ENCODE results near the gene KIF17. TPM values are rescaled to one million over a fixed set of nuclear protein-coding genes. Genes with fewer than 3 reads are reported as not detected.

KIF17 gene
- polyA plus RNA-seq, 1 of the 3 experiments (the other 2 are of a cell fraction), result 4.3 TPM

GRCh38 chr1:20661207-20662109 lies 56.3 kb downstream of the KIF17 start, which contains the start of gene DDOST:
DDOST (minus strand) TSS chr1:20661369; CDS start chr1:20661350, 19 bp downstream.
- Histone ChIP-seq H3K9ac (peak within 1 kb of the TSS; percentile 80), H3K4me2 (peak within 1 kb of the TSS; percentile 94), H3K36me3 (replicated peaks in 1 of 2; ENCODE audit: control insufficient read depth in 1 of 2, insufficient read depth in 2 of 2, low read length in 1 of 2) (peaks cover 26 to 29% of the 10 kb centered on the region in 2 experiments), H3K27ac (ENCODE audit: low read depth in 2 of 2, low read length in 1 of 2) (peak within 1 kb of the TSS; percentile 62 to 92), H3K79me2 (ENCODE audit: insufficient read depth) (peaks cover 48% of the 10 kb centered on the region), H3K4me1 (ENCODE audit: control insufficient read depth in 1 of 2, insufficient read depth in 2 of 2, low read depth in 1 of 2, low read length in 1 of 2) (peaks cover 9 to 14% of the 10 kb centered on the region in 2 experiments), H3F3A (replicated peaks; ENCODE audit: insufficient read depth) (no peaks in the 10 kb centered on the region), H3K4me3 (ENCODE audit: low read depth in 2 of 2, low read length in 1 of 2) (peak within 1 kb of the TSS; percentile 89 to 99), H3K9me3 (no peaks in the 10 kb centered on the region), H3K27me3 (ENCODE audit: insufficient read depth) (no peaks in the 10 kb centered on the region), H2AFZ (ENCODE audit: low read depth) (peak within 1 kb of the TSS; percentile 92), H4K20me1 (ENCODE audit: insufficient read depth) (no peaks in the 10 kb centered on the region; the same call in 1 of the 2 replicates), H3K9me2 (no peaks in the 10 kb centered on the region)
- TF ChIP-seq ELF1 (IDR thresholded peaks at IDR 0.05), result peak; percentile 91
- TF ChIP-seq, protein P1, sequence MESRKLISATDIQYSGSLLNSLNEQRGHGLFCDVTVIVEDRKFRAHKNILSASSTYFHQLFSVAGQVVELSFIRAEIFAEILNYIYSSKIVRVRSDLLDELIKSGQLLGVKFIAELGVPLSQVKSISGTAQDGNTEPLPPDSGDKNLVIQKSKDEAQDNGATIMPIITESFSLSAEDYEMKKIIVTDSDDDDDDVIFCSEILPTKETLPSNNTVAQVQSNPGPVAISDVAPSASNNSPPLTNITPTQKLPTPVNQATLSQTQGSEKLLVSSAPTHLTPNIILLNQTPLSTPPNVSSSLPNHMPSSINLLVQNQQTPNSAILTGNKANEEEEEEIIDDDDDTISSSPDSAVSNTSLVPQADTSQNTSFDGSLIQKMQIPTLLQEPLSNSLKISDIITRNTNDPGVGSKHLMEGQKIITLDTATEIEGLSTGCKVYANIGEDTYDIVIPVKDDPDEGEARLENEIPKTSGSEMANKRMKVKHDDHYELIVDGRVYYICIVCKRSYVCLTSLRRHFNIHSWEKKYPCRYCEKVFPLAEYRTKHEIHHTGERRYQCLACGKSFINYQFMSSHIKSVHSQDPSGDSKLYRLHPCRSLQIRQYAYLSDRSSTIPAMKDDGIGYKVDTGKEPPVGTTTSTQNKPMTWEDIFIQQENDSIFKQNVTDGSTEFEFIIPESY (IDR thresholded peaks at IDR 0.05; ENCODE audit: borderline replicate concordance, low read depth), result no peak
- TF ChIP-seq, protein P2, sequence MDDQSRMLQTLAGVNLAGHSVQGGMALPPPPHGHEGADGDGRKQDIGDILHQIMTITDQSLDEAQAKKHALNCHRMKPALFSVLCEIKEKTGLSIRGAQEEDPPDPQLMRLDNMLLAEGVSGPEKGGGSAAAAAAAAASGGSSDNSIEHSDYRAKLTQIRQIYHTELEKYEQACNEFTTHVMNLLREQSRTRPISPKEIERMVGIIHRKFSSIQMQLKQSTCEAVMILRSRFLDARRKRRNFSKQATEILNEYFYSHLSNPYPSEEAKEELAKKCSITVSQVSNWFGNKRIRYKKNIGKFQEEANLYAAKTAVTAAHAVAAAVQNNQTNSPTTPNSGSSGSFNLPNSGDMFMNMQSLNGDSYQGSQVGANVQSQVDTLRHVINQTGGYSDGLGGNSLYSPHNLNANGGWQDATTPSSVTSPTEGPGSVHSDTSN (IDR thresholded peaks at IDR 0.05), result no peak
- TF ChIP-seq, protein P3, sequence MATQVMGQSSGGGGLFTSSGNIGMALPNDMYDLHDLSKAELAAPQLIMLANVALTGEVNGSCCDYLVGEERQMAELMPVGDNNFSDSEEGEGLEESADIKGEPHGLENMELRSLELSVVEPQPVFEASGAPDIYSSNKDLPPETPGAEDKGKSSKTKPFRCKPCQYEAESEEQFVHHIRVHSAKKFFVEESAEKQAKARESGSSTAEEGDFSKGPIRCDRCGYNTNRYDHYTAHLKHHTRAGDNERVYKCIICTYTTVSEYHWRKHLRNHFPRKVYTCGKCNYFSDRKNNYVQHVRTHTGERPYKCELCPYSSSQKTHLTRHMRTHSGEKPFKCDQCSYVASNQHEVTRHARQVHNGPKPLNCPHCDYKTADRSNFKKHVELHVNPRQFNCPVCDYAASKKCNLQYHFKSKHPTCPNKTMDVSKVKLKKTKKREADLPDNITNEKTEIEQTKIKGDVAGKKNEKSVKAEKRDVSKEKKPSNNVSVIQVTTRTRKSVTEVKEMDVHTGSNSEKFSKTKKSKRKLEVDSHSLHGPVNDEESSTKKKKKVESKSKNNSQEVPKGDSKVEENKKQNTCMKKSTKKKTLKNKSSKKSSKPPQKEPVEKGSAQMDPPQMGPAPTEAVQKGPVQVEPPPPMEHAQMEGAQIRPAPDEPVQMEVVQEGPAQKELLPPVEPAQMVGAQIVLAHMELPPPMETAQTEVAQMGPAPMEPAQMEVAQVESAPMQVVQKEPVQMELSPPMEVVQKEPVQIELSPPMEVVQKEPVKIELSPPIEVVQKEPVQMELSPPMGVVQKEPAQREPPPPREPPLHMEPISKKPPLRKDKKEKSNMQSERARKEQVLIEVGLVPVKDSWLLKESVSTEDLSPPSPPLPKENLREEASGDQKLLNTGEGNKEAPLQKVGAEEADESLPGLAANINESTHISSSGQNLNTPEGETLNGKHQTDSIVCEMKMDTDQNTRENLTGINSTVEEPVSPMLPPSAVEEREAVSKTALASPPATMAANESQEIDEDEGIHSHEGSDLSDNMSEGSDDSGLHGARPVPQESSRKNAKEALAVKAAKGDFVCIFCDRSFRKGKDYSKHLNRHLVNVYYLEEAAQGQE (IDR thresholded peaks at IDR 0.05; ENCODE audit: low read depth, low read length), result 0 out of 2 replicates have a peak, but pooled peaks have one; percentile 44
- TF ChIP-seq JUND (IDR thresholded peaks at IDR 0.05), result no peak
- peak; percentile 66 for TF ChIP-seq GATA2 (CRISPR knock-in tag; IDR thresholded peaks at IDR 0.05)
- peak; percentile 58; the same call in 1 of the 2 replicates for TF ChIP-seq TAF1 (IDR thresholded peaks at IDR 0.05; ENCODE audit: borderline replicate concordance, low read depth, low read length)
- peak; percentile 37; the same call in 1 of the 2 replicates for TF ChIP-seq RFX5 (IDR thresholded peaks at IDR 0.05; ENCODE audit: low read length)
- TF ChIP-seq POLR2AphosphoS5 (IDR thresholded peaks at IDR 0.05; ENCODE audit: low read depth, low read length), result peak; percentile 91
- peak; percentile 55; the same call in 1 of the 2 replicates for TF ChIP-seq SIN3A (IDR thresholded peaks at IDR 0.05; ENCODE audit: borderline replicate concordance, low read depth, low read length)
- peak; percentile 80 for TF ChIP-seq MXI1 (IDR thresholded peaks at IDR 0.05; ENCODE audit: low read depth, low read length)
- peak; percentile 93 for TF ChIP-seq CHD2 (IDR thresholded peaks at IDR 0.05; ENCODE audit: low read length, partially characterized antibody)
- peak; percentile 95 for TF ChIP-seq GABPA (IDR thresholded peaks at IDR 0.05; ENCODE audit: low read depth)
- peak; percentile 25; the same call in 1 of the 2 replicates for TF ChIP-seq RCOR1 (IDR thresholded peaks at IDR 0.05; ENCODE audit: low read length)
- TF ChIP-seq IRF3 (IDR thresholded peaks at IDR 0.05; ENCODE audit: low read depth, low read length), result peak; percentile 82
- TF ChIP-seq, protein P4, sequence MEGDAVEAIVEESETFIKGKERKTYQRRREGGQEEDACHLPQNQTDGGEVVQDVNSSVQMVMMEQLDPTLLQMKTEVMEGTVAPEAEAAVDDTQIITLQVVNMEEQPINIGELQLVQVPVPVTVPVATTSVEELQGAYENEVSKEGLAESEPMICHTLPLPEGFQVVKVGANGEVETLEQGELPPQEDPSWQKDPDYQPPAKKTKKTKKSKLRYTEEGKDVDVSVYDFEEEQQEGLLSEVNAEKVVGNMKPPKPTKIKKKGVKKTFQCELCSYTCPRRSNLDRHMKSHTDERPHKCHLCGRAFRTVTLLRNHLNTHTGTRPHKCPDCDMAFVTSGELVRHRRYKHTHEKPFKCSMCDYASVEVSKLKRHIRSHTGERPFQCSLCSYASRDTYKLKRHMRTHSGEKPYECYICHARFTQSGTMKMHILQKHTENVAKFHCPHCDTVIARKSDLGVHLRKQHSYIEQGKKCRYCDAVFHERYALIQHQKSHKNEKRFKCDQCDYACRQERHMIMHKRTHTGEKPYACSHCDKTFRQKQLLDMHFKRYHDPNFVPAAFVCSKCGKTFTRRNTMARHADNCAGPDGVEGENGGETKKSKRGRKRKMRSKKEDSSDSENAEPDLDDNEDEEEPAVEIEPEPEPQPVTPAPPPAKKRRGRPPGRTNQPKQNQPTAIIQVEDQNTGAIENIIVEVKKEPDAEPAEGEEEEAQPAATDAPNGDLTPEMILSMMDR (IDR thresholded peaks at IDR 0.05), result peak; percentile 49
- no peak for TF ChIP-seq TEAD4 (IDR thresholded peaks at IDR 0.05; ENCODE audit: borderline replicate concordance, insufficient read depth)
- TF ChIP-seq YY1 (IDR thresholded peaks at IDR 0.05; ENCODE audit: low read depth), result peak; percentile 76
- TF ChIP-seq MAX (IDR thresholded peaks at IDR 0.05; ENCODE audit: low read depth), result peak; percentile 79
- ChIA-PET POLR2A (interaction anchor here (0.5 to 1.6 kb wide), 12 partner anchors 10 to 1162 kb away, joined by 3 to 4 read pairs (median 4); partner anchors contain the start of genes FAM43B, MUL1 and RNF186), CTCF (interaction anchor here (0.6 to 3.2 kb wide), 9 partner anchors 11 to 534 kb away, joined by 3 to 12 read pairs (median 3); partner anchors contain the start of gene PINK1)
- DNase-seq, result peak; percentile 98
- 1% methylated on average over 25 of the region's 58 CpGs for WGBS (ENCODE audit: low lambda C conversion rate)

Measured in SK-N-SH (cell line).